Uterus (tissue), 4 donors: ENCODE results near the gene TRIM50. TPM values are rescaled to one million over a fixed set of nuclear protein-coding genes. Genes with fewer than 3 reads are reported as not detected.
"Not testable (repeated sequence)": the region's sequence is repeated elsewhere in the genome, so short reads cannot be mapped to it uniquely, and the experiment has no call there.

ENCODE experiments used
- DNase-seq, 2 donors: peaks; one replicate each; pipeline ENCODE4 v3.0.0-alpha.2; 2019 to 2020
- H3K27ac ChIP-seq, 2 donors: fragments of 200-600 bp; sonication (generic); 1 replicate in 1 of 2; 2 replicates in 1 of 2; pipeline ENCODE4 v1.5.1; 2016 to 2018
- H3K27me3 ChIP-seq, 2 donors: fragments of 200-600 bp; sonication (generic); one replicate each; pipeline ENCODE4 v1.5.1; 2018 to 2019; ENCODE audit warnings: control low read depth in 1 of 2
- H3K36me3 ChIP-seq, 2 donors: fragments of 200-600 bp; sonication (generic); one replicate each; pipeline ENCODE4 v1.5.1; 2019; ENCODE audit warnings: control low read depth in 1 of 2
- H3K4me1 ChIP-seq, 2 donors: fragments of 200-600 bp; sonication (generic); one replicate each; pipeline ENCODE4 v1.5.1; 2018 to 2019; ENCODE audit warnings: control low read depth in 1 of 2
- H3K4me3 ChIP-seq, 2 donors: fragments of 200-600 bp; sonication (generic); 1 replicate in 1 of 2; 2 replicates in 1 of 2; pipeline ENCODE4 v1.5.1; 2018 to 2019; ENCODE audit warnings: mild to moderate bottlenecking in 1 of 2
- H3K9me3 ChIP-seq, 2 donors: fragments of 200-600 bp; sonication (generic); one replicate each; pipeline ENCODE4 v1.5.1; 2019; ENCODE audit warnings: control low read depth in 1 of 2
- CTCF ChIP-seq, 4 experiments: fragments of 200-600 bp in 2 of 4; fragments of 450-650 bp in 2 of 4; sonication (generic) in 2 of 4; IDR thresholded peaks; one replicate each; pipeline ENCODE4 v1.5.1; 2016 to 2019; ENCODE audit warnings: antibody characterized with exemption in 4 of 4, mild to moderate bottlenecking in 2 of 4, moderate library complexity in 1 of 4
- POLR2A ChIP-seq, 2 donors: fragments of 450-650 bp; IDR thresholded peaks; one replicate each; pipeline ENCODE4 v1.6.1; 2016; ENCODE audit warnings: antibody characterized with exemption in 2 of 2, mild to moderate bottlenecking in 1 of 2, moderate library complexity in 1 of 2
- intact Hi-C: fragments of 100-400 bp; cut with DNase I; formaldehyde crosslinking; loops from one replicate; pipeline ENCODE4 v1.15.1; 2023; ENCODE audit warnings: low total_unique reads
- total RNA-seq, 4 donors: library from RNA; depleted of rRNA in 3 of 4; stranded (reverse); fragments of >200 nt in 3 of 4; gene quantifications; one replicate each; pipeline versions ENCODE4 v1.1.0 to v1.2.4, GENCODE V29; 2014 to 2023
- donor health status: DM: yes; HTN: yes; CAD: no.

The TRIM50 gene
- total RNA-seq, 4 donors from 2014 or later: 0.21 TPM; not detected in 3

GRCh38 chr7:73332447-73332846 lies 4.6 kb upstream of the TRIM50 start:
- no peak for TF ChIP-seq POLR2A (IDR thresholded peaks at IDR 0.05)
- no peak for TF ChIP-seq CTCF (IDR thresholded peaks at IDR 0.05)
- no peaks in the 10 kb centered on the region for H3K9me3 ChIP-seq

GRCh38 chr7:73330772-73331171 lies 2.9 kb upstream of the TRIM50 start:
- Histone ChIP-seq H3K4me3 (no peak overlapping the region), H3K27ac (no peak overlapping the region), H3K27me3 (no peaks in the 10 kb centered on the region), H3K9me3 (no peaks in the 10 kb centered on the region), H3K4me1 (no peaks in the 10 kb centered on the region), H3K36me3 (no peaks in the 10 kb centered on the region)
- TF ChIP-seq POLR2A (IDR thresholded peaks at IDR 0.05) (no peak), CTCF (IDR thresholded peaks at IDR 0.05) (no peak)
- intact Hi-C loops: no loop called here
- DNase-seq: no peak

More at GRCh38 chr7:73332447-73332846, 4.6 kb upstream of the TRIM50 start:
- no peak overlapping the region for H3K4me3 ChIP-seq
- intact Hi-C loops: no loop called here
- H3K36me3 ChIP-seq: no peaks in the 10 kb centered on the region
- no peak for DNase-seq
- no peak overlapping the region for H3K27ac ChIP-seq
- no peaks in the 10 kb centered on the region for H3K4me1 ChIP-seq
- H3K27me3 ChIP-seq: no peaks in the 10 kb centered on the region

- H3K36me3 ChIP-seq: no peaks in the 10 kb centered on the region
- H3K4me1 ChIP-seq: no peaks in the 10 kb centered on the region
- DNase-seq: no peak
- no peaks in the 10 kb centered on the region for H3K9me3 ChIP-seq
- H3K4me3 ChIP-seq: no peak overlapping the region
- TF ChIP-seq POLR2A (IDR thresholded peaks at IDR 0.05) (no peak), CTCF (IDR thresholded peaks at IDR 0.05) (no peak)
- no peaks in the 10 kb centered on the region for H3K27me3 ChIP-seq
- H3K27ac ChIP-seq: no peak overlapping the region
- intact Hi-C loops: no loop called here
Measured at GRCh38 chr7:73329861-73330581, 2.1 kb upstream of the TRIM50 start.

- TF ChIP-seq CTCF (IDR thresholded peaks at IDR 0.05): no peak
- TF ChIP-seq POLR2A (IDR thresholded peaks at IDR 0.05): no peak
- DNase-seq: no peak
- H3K36me3 ChIP-seq: no peaks in the 10 kb centered on the region
- no peaks in the 10 kb centered on the region for H3K4me1 ChIP-seq
- no peaks in the 10 kb centered on the region for H3K9me3 ChIP-seq
- H3K27me3 ChIP-seq: no peaks in the 10 kb centered on the region
- intact Hi-C loops: no loop called here
- H3K27ac ChIP-seq: no peak overlapping the region
- no peak overlapping the region for H3K4me3 ChIP-seq
Measured at GRCh38 chr7:73328696-73329095, 814 bp upstream of the TRIM50 start.

GRCh38 chr7:73327449-73327848 lies 433 bp downstream of the TRIM50 start:
- intact Hi-C loops, H3K9me3 ChIP-seq, H3K27ac ChIP-seq, H3K4me1 ChIP-seq, H3K27me3 ChIP-seq, DNase-seq, H3K4me3 ChIP-seq, H3K36me3 ChIP-seq: not testable (repeated sequence)

- H3K4me3 ChIP-seq, intact Hi-C loops, H3K27me3 ChIP-seq, H3K27ac ChIP-seq, DNase-seq, H3K9me3 ChIP-seq, H3K36me3 ChIP-seq, H3K4me1 ChIP-seq: not testable (repeated sequence)
Measured at GRCh38 chr7:73325424-73325823, 2.5 kb downstream of the TRIM50 start.
